Measurements from ENCODE around the gene CCDC152. TPM values are rescaled to one million over a fixed set of nuclear protein-coding genes. Genes with fewer than 3 reads are reported as not detected.

The CCDC152 gene
- total RNA-seq, 1 experiment from 2014 or later = not detected

GRCh38 chr5:42812620-42813019 is 56.0 kb downstream of the CCDC152 start:
- POLR2A ChIA-PET = interaction anchor here (0.6 kb wide), 1 partner anchor 44 kb away, joined by 3 read pairs; no protein-coding TSS in a partner anchor
- Histone ChIP-seq H3K9ac (ENCODE audit: low read length) (no peak overlapping the region), H4K20me1 (ENCODE audit: insufficient read depth) (no peaks in the 10 kb centered on the region), H2AFZ (ENCODE audit: low read depth, low read length, poor library complexity, severe bottlenecking) (peak overlapping the region; percentile 77), H3K9me3 (ENCODE audit: control insufficient read depth in 1 of 2, insufficient read depth in 1 of 2, low read depth in 1 of 2, low read length in 2 of 2) (no peaks in the 10 kb centered on the region), H3K9me2 (ENCODE audit: insufficient read depth) (no peaks in the 10 kb centered on the region), H3K36me3 (ENCODE audit: control insufficient read depth in 1 of 2, insufficient read depth in 2 of 2, low read length in 2 of 2) (no peaks in the 10 kb centered on the region), H3K27me3 (ENCODE audit: insufficient read depth, low read length) (no peaks in the 10 kb centered on the region), H3K4me3 (replicated peaks in 1 of 2; ENCODE audit: low read depth in 1 of 2, low read length in 2 of 2) (no peak overlapping the region), H3K27ac (ENCODE audit: low read depth, low read length) (no peak overlapping the region), H3K4me1 (ENCODE audit: control insufficient read depth in 1 of 2, insufficient read depth in 2 of 2, low read length in 2 of 2) (peaks cover 6 to 13% of the 10 kb centered on the region in 2 experiments), H3K4me2 (ENCODE audit: low read length) (no peak overlapping the region), H3K79me2 (ENCODE audit: insufficient read depth, low read length) (no peaks in the 10 kb centered on the region)
- TF ChIP-seq ZFX (IDR thresholded peaks at IDR 0.05) (no peak), YY1 (IDR thresholded peaks at IDR 0.05; ENCODE audit: extremely low read depth, insufficient replicate concordance, low read depth, low read length) (no peak), ELF1 (IDR thresholded peaks at IDR 0.05; ENCODE audit: borderline replicate concordance, low read depth) (no peak), SIN3A (IDR thresholded peaks at IDR 0.05; ENCODE audit: low read depth) (no peak), JUND (IDR thresholded peaks at IDR 0.05) (no peak), CTCF (IDR thresholded peaks at IDR 0.05 in 2 of 3, conservative IDR thresholded peaks at IDR 0.05 in 1 of 3; ENCODE audit: borderline replicate concordance in 1 of 3, insufficient read depth in 1 of 3, low read depth in 2 of 3, low read length in 2 of 3) (no peak), ZBTB33 (IDR thresholded peaks at IDR 0.05; ENCODE audit: extremely low read depth, insufficient replicate concordance, low read length) (no peak), POLR2A (IDR thresholded peaks at IDR 0.05; ENCODE audit: borderline replicate concordance, extremely low read depth, insufficient read depth, insufficient read length) (no peak), POLR2AphosphoS5 (IDR thresholded peaks at IDR 0.05; ENCODE audit: low read depth, low read length) (no peak), EZH2phosphoT487 (IDR thresholded peaks at IDR 0.05; ENCODE audit: borderline replicate concordance) (no peak), CBX3 (IDR thresholded peaks at IDR 0.05; ENCODE audit: low read depth) (no peak), CEBPB (IDR thresholded peaks at IDR 0.05; ENCODE audit: low read depth) (no peak), FOSL1 (IDR thresholded peaks at IDR 0.05; ENCODE audit: low read depth) (no peak)
- TF ChIP-seq, protein P1, sequence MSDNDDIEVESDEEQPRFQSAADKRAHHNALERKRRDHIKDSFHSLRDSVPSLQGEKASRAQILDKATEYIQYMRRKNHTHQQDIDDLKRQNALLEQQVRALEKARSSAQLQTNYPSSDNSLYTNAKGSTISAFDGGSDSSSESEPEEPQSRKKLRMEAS (IDR thresholded peaks at IDR 0.05) = no peak
- RAD21 ChIA-PET (ENCODE audit: low non-redundant PET in 1 of 2, low total read pairs in 2 of 2, uncharacterized antibody in 2 of 2, unreplicated experiment in 2 of 2) = no interaction called here
- ATAC-seq (no peak), DNase-seq (ENCODE audit: low read depth, low spot score) (no peak)
- intact Hi-C loops (cut with micrococcal nuclease) = no loop called here
- CTCF ChIA-PET = no interaction called here
- no TSS peak for BruUV-seq (replicated peaks)
